ENCODE data around the gene HOXD9.

The HOXD9 gene

GRCh38 chr2:176130147-176130956, 7.8 kb downstream of the HOXD9 start:
- Mint-ChIP-seq H3K4me1 (peaks cover 63% of the 10 kb centered on the region), H3K27ac (peak overlapping the region; percentile 100), H3K4me3 (peak overlapping the region; percentile 100), H3K27me3 (ENCODE audit: low read depth, poor library complexity) (peaks cover 6% of the 10 kb centered on the region), H3K36me3 (ENCODE audit: low read depth) (peaks cover 9% of the 10 kb centered on the region), H3K9me3 (no peaks in the 10 kb centered on the region)
- TF ChIP-seq CTCF (IDR thresholded peaks at IDR 0.05), result no peak
- peak; percentile 89 for DNase-seq

- H3K9me3 Mint-ChIP-seq, result no peaks in the 10 kb centered on the region
- H3K4me1 Mint-ChIP-seq, result peaks cover 58% of the 10 kb centered on the region
- peaks cover 9% of the 10 kb centered on the region for H3K36me3 Mint-ChIP-seq (ENCODE audit: low read depth)
- TF ChIP-seq CTCF (IDR thresholded peaks at IDR 0.05), result no peak
- H3K27me3 Mint-ChIP-seq (ENCODE audit: low read depth, poor library complexity), result peaks cover 14% of the 10 kb centered on the region
- DNase-seq, result no peak
- H3K27ac Mint-ChIP-seq, result peak overlapping the region; percentile 100
- H3K4me3 Mint-ChIP-seq, result peak overlapping the region; percentile 100
These were observed 8.7 kb downstream of the HOXD9 start for GRCh38 chr2:176130957-176131847.

GRCh38 chr2:176131848-176132158, 9.3 kb downstream of the HOXD9 start:
- DNase-seq, result no peak
- peaks cover 52% of the 10 kb centered on the region for H3K4me1 Mint-ChIP-seq
- H3K9me3 Mint-ChIP-seq, result no peaks in the 10 kb centered on the region
- H3K27ac Mint-ChIP-seq, result peak overlapping the region; percentile 100
- H3K4me3 Mint-ChIP-seq, result peak overlapping the region; percentile 100
- H3K27me3 Mint-ChIP-seq (ENCODE audit: low read depth, poor library complexity), result peaks cover 15% of the 10 kb centered on the region
- no peak for TF ChIP-seq CTCF (IDR thresholded peaks at IDR 0.05)
- peaks cover 9% of the 10 kb centered on the region for H3K36me3 Mint-ChIP-seq (ENCODE audit: low read depth)

GRCh38 chr2:176132205-176133171, 10.0 kb downstream of the HOXD9 start:
- peak overlapping the region; percentile 100 for H3K4me3 Mint-ChIP-seq
- peaks cover 13% of the 10 kb centered on the region for H3K36me3 Mint-ChIP-seq (ENCODE audit: low read depth)
- peak overlapping the region; percentile 100 for H3K27ac Mint-ChIP-seq
- H3K9me3 Mint-ChIP-seq, result no peaks in the 10 kb centered on the region
- no peak for TF ChIP-seq CTCF (IDR thresholded peaks at IDR 0.05)
- no peak for DNase-seq
- peaks cover 15% of the 10 kb centered on the region for H3K27me3 Mint-ChIP-seq (ENCODE audit: low read depth, poor library complexity)
- peaks cover 45% of the 10 kb centered on the region for H3K4me1 Mint-ChIP-seq

- Mint-ChIP-seq H3K27ac (peak overlapping the region; percentile 100), H3K36me3 (ENCODE audit: low read depth) (peaks cover 22% of the 10 kb centered on the region), H3K27me3 (ENCODE audit: low read depth, poor library complexity) (peaks cover 15% of the 10 kb centered on the region), H3K4me3 (peak overlapping the region; percentile 100), H3K9me3 (no peaks in the 10 kb centered on the region), H3K4me1 (peaks cover 36% of the 10 kb centered on the region)
- TF ChIP-seq CTCF (IDR thresholded peaks at IDR 0.05), result no peak
- no peak for DNase-seq
These were observed 10.9 kb downstream of the HOXD9 start for GRCh38 chr2:176133389-176133788.

Data from nephron progenitor cell (in vitro differentiated cells).